Hepatocyte (in vitro differentiated cells): ENCODE results near the gene ATP2C2.

Experiments
- CTCF ChIP-seq: fragments of 200-600 bp; sonication (generic); IDR thresholded peaks from 2 replicates; pipeline ENCODE4 v1.5.1; 2016; ENCODE audit warnings: antibody characterized with exemption, mild to moderate bottlenecking; ENCODE audit not compliant: poor library complexity
- EZH2 ChIP-seq: fragments of 200-600 bp; sonication (generic); IDR thresholded peaks from 2 replicates; pipeline ENCODE4 v1.6.1; 2016; ENCODE audit warnings: antibody characterized with exemption, mild to moderate bottlenecking, borderline replicate concordance
- EZH2phosphoT487 ChIP-seq: fragments of 200-600 bp; sonication (generic); IDR thresholded peaks from one replicate; pipeline ENCODE4 v1.6.1; 2018; ENCODE audit warnings: antibody characterized with exemption, mild to moderate bottlenecking, low read depth, moderate library complexity; ENCODE audit not compliant: unreplicated experiment, severe bottlenecking

GRCh38 chr16:84354306-84354705 is 14.0 kb upstream of the ATP2C2 start:
- TF ChIP-seq EZH2 (no peak), CTCF (no peak), EZH2phosphoT487 (no peak)
